GM20431 (cell line): ENCODE measurements around the gene TIAM2.
"Not testable (repeated sequence)": the region's sequence is repeated elsewhere in the genome, so short reads cannot be mapped to it uniquely, and the experiment has no call there.

ENCODE experiments used
- in situ Hi-C: fragments of 300-500 bp; cut with MseI, MboI; formaldehyde crosslinking; loops from one replicate; pipeline ENCODE4 v1.15.0; 2020; ENCODE audit warnings: low sequenced_read_pairs; ENCODE audit not compliant: unreplicated experiment

TIAM2 gene

DNA sequence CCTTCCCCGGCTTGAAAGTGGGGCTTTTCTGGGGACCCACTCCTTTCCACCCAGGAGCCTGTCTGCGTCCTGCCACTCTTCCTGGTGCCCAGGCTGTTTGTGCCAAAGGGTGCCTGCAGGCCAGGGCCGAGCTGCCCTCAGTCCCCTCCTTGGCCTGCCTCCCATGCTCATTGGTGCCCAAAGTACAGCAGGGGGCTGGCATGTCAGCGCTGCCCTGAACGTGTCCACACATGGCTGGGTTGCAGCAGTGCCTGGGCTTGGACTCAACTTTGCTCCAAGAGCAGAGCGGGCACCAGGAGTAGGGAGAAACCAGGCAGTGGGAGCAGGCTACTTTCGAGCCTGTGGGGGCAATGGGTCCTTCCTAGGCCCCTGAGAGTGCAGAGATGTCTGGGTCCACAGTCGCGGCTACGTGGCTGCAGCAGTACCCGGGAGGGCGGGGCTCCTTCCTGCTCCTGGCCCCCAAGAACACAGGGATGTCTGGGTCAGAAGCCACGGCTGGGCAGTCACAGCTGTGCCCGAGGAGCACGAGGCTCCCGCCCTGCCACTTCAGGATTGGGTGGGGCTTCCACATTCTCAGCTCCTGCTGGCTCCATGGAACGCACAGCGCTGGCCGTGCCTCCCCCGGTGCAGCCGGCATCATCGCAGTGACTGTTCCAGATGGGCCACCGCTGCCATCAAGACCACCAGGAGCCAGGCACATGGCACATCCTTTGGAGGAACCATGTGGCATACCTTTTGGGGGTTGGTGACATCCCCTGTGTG, 218.7 kb downstream of the TIAM2 start:
- in situ Hi-C loops = no loop called here

DNA sequence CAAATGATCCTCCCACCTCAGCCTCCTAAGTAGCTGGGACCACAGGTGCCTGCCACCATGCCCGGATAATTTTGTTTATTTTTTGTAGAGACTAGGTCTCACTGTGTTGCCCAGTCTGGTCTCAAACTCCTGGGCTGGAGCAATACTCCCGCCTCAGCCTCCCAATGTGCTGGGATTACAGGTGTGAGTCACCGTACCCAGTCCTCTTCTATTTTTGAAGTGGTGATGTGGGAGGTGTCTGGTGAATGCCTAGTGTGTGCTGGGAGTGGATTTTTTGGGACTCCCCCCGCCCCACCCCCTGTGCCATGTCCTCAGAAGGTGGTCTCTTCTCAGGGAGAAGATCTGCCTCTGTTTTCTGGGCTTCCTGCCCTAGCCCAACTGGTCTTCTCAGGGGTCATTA, 220.8 kb downstream of the TIAM2 start:
- in situ Hi-C loops = no loop called here

DNA sequence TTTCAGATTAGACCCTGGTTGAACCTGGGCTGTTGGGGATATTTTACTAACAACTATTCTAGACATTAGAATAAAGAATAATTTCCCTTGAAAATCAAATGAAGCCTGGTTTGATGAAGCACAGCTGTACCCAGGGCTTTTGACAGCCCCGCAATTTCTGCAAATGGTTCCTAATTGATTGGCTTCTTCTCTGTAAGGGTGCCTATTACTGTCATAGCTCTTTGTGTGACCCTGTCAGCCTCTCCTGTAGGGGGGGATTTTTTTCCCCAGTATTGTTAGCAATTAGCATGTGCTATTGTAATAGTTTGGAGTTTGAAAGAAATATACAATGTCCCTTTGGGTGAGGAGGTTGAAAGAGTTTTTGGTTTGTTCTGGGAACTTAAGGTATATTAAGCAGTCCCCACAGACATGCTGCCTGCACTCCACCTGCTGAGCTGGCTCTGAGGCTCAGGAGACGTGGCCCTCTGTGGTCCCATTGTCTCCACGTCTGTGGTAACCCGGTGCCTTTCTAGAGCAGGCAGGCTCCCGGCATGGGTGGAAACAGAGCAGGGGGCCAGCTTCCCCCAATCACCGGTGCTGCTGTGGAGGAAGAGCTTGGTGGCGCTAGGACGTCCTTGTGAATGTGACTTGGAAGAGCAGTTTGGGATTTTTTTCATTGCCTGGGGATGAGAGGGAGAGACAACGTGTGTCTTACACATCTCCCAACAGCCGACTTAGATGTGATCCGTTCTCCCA, 221.4 kb downstream of the TIAM2 start:
- in situ Hi-C loops = no loop called here

DNA sequence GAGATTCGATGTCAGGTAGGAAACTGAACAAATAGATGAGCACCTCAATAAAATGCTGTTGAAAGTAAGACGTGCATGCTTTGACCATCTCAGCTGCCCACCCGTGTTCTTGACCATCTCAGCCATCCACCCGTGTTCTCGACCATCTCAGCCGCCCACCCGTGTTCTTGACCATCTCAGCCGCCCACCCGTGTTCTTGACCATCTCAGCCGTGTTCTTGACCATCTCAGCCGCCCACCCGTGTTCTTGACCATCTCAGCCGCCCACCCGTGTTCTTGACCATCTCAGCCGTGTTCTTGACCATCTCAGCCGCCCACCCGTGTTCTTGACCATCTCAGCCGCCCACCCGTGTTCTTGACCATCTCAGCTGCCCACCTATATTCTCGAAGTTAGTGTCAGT, 223.6 kb downstream of the TIAM2 start:
- in situ Hi-C loops = not testable (repeated sequence)

DNA sequence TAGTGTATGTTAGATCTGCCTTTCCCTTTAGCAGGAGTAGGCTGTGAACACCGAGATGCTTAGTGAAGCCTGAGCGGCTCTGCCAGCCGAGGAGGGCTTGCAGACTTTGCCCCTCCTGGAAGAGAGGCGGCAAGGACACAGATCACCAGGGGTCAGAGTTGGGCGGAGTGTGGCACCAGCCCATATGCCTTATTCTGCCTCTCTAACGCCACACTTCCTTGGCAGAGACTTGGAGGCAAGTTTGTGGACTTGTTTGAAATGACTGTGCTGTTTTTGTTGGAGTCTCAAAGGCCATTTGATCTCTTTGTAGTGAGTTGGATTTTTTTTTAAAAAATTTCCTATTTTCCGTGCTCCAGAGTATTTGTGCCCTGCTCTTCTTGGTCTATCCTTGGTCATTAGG, 224.2 kb downstream of the TIAM2 start:
- in situ Hi-C loops = no loop called here

DNA sequence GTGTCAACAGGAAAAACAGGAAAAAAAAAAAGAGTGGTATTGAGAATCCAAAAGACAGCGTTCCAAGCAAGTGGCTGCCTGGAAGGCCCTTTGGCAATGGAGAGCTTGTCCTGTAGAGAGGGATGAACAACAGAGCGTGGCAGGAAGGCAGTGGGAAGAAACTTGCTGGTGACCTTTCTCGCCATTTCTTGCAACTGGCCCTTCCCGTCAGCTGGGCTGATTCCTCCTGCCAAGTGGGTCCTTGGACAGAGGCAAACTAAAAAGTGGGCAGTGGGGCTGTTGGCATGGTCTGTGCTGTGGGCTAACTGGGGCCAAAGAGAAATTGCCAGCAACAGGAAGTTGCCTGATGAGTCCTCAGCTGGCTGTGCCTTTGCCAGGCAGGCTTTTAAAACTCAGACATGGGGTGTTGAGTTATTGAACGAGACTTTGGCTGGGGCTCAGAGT, 224.8 kb downstream of the TIAM2 start:
- in situ Hi-C loops = no loop called here

DNA sequence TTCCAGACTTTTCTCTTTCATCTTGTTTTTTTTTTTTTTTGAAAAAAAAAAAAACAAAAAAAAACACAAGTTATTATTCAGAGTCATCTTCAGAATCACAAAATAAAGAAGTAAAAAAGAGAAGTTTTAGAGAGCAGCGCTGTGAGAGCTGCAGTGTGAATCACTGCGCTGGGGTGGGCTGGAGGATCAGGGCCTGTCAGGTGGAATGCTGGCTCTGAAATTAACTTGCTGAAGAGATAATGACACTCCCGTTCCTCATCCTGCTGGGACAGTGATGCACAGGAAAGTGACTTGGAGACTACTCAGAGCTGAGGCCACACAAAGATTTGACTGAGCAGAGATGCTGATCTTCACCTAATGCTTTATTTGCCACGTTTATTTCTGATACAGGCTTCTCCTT, 226.0 kb downstream of the TIAM2 start:
- in situ Hi-C loops = no loop called here

DNA sequence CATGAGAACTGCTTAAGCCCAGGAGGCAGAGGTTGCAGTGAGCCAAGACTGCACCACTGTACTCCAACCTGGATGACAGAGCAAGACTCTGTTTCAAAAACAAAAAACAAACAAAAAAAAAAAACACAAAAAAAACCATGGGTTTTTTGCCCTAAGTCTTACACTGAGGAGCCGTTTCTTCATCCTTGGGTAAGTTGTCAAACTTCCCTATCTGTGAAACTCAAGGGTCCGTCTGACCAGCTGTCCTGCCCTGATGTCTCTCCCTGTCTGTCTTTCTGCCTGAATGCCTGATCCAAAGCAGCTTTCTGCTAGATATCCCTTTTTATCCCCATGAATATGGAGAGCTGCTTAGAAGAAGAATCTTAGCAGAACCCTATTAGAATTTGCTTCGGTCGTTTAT, 227.4 kb downstream of the TIAM2 start:
- in situ Hi-C loops = no loop called here

DNA sequence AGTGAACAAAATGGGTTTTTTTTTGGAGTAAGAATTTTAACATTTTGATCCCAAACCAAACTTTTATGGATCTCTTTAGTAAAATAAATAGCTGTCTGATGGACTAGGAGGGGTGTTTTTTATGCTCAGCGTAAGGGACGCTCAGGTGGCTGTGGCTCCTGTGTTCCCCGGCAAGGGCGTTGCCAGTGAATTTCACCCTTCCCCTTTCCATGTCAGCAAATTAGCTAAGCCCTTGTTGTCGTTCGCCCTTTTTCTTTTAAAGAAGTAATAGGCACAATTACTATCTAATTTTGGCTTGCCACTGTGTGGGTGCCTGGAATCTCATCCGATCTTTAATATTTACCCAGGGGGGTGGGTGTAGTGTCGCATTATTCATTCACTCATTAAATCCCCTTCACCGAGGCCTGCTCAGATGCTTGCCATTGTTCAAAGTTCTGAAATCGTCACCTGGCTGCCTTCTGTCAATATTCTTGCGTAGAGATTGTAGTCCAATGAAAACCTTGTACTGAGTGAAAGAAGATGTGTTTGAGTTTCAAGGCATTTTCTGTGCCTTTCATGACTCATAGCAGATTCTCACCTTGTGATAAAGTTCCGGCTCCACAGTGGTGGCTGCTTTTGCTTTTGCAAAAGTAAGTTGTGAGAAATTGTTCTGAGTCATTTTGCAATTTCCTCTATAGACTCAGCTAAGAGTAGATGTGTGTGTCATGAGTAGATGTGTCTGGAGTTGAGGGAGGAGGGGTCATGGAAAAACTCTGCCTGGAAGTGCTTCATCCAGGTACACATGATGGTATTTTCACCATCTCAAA, 228.7 kb downstream of the TIAM2 start:
- in situ Hi-C loops = no loop called here

DNA sequence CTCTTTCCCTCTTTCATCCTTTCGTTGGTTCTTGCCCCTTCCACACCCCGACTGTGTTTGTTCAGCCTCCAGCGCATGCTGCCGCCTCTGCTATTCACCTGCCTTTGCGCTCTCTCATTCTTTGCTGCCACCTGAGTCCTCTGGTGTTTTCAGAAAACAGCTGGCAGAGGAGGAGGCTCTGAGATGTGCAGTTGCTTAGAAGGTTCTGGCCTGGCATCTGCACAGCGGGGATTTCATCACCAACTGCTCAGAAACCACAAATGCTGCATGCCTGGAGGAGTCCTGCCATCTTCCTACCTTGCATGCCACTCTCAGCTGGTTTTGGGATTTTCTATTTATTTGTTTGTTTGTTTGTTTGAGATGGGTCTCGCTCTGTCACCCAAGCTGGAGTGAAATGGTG, 229.5 kb downstream of the TIAM2 start:
- in situ Hi-C loops = no loop called here

- in situ Hi-C loops = no loop called here
Measured at GRCh38 chr6:155227046-155227445, 231.9 kb downstream of the TIAM2 start.

DNA sequence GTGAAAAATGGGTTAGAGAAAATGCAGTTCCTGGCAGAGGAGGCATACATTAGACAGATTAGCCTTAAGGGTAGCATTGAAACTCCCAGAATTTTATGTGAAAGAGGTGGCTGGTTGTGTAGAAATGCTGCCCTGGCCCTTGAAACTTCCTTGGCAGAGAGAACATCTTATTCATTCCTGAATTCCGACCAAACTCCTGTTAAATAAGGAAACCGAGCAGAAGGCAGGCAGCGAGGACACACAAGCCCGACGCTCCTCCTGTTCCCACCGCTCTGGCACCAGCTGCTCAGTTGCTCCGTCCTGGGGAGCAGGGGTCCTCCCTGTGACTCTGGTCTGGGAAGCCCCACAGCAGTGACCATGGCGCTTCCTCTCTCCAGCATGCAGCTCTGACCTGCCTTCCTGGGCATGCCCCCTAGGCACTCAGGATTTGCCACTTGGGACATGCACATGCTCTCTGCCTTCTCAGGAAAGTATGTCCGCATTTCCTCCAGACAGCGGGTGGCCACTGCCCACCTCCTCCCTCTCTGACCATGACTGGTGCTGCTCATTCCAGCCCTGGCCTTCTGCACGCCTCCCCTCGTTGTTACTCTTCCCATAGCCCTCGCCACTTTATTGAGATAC, 233.5 kb downstream of the TIAM2 start:
- in situ Hi-C loops = no loop called here

GRCh38 chr6:155230975-155231374, 235.9 kb downstream of the TIAM2 start:
- in situ Hi-C loops = not testable (repeated sequence)

- in situ Hi-C loops = no loop called here
Measured at GRCh38 chr6:155232848-155233247, 237.7 kb downstream of the TIAM2 start.

DNA sequence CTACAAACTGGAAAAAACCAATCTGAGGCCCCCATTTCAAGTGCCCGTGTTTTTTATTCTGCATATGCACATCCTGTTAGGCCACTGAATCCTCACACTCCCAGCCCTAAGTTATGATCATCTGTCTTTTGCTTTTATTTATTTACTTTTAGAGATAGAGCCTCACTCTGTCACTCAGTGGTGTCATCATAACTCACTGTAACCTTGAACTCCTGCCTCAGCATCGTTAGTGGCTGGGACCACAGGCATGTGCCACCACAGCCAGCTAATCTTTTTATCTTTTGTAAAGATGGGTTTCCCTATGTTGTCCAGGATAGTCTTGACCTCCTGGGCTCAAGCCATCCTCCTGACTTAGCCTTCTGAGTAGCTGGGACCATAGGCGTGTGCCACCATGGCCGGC, 239.1 kb downstream of the TIAM2 start:
- in situ Hi-C loops = no loop called here

- in situ Hi-C loops = no loop called here
Measured at GRCh38 chr6:155234687-155235086, 239.6 kb downstream of the TIAM2 start.

GRCh38 chr6:155235087-155235486, 240.0 kb downstream of the TIAM2 start:
- in situ Hi-C loops = no loop called here

DNA sequence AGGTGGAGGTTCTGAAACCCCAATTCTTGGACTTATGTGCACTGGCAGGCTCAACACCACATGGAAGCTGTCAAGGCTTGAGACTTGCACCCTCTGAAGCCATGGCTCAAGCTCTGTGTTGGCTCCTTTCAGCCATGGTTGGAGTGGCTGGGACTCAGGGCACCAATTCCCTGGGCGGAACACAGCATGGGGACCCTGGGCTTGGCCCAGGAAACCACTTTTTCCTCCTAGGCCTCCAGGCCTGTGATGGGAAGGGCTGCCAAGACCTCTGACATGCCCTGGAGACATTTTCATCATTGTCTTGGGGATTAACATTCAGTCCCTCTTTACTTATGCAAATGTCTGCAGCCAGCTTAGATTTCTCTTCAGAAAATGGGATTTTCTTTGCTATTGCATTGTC, 242.5 kb downstream of the TIAM2 start:
- in situ Hi-C loops = no loop called here

- in situ Hi-C loops = loop anchor here (10.0 kb wide), 1 partner anchor 66 kb away; no protein-coding TSS in a partner anchor
Measured at GRCh38 chr6:155240905-155241600, 245.9 kb downstream of the TIAM2 start.

GRCh38 chr6:155241966-155242365, 246.9 kb downstream of the TIAM2 start:
- in situ Hi-C loops = loop anchor here (10.0 kb wide), 1 partner anchor 67 kb away; no protein-coding TSS in a partner anchor
